GM12878 (cell line): Measurements from ENCODE around the gene SH2D3A. TPM values are rescaled to one million over a fixed set of nuclear protein-coding genes. Genes with fewer than 3 reads are reported as not detected.

Experiments
- CHD2 ChIP-seq: IDR thresholded peaks from 2 replicates; pipeline ENCODE4 v1.6.1; 2011; ENCODE audit warnings: low read depth, low read length, improper control_type of control experiment, borderline replicate concordance
- CREB1 ChIP-seq: IDR thresholded peaks from 2 replicates; pipeline ENCODE4 v1.6.1; 2012; ENCODE audit warnings: low read depth, mild to moderate bottlenecking, inconsistent platforms
- EED ChIP-seq: sonication (generic); IDR thresholded peaks from 2 replicates; pipeline ENCODE4 v1.6.1; 2016; ENCODE audit warnings: antibody characterized with exemption, low read depth
- FOXM1 ChIP-seq: IDR thresholded peaks from 2 replicates; pipeline ENCODE4 v1.6.1; 2012; ENCODE audit warnings: low read depth, mild to moderate bottlenecking, inconsistent platforms, low read length, moderate library complexity
- GATAD2B ChIP-seq: fragments of 450-650 bp; conservative IDR thresholded peaks from 2 replicates; pipeline ENCODE4 v1.6.1; 2017; ENCODE audit warnings: low read depth, mild to moderate bottlenecking, moderate library complexity
- HDAC2 ChIP-seq: fragments of 200-600 bp; sonication (generic); IDR thresholded peaks from 2 replicates; pipeline ENCODE4 v1.6.1; 2017
- KAT2A ChIP-seq: conservative IDR thresholded peaks from 2 replicates; pipeline ENCODE4 v1.6.1; 2011; ENCODE audit warnings: low read depth, low read length; ENCODE audit not compliant: control insufficient read depth
- MEF2A ChIP-seq: IDR thresholded peaks from 2 replicates; pipeline ENCODE4 v1.6.1; 2011; ENCODE audit warnings: low read depth, mild to moderate bottlenecking, low read length, moderate library complexity; ENCODE audit not compliant: insufficient read depth
- MEF2B ChIP-seq: fragments of 450-650 bp; IDR thresholded peaks from 2 replicates; pipeline ENCODE4 v1.6.1; 2018; ENCODE audit warnings: mild to moderate bottlenecking, moderate library complexity; ENCODE audit not compliant: partially characterized antibody, poor library complexity, severe bottlenecking
- MXI1 ChIP-seq: fragments of 150-350 bp; IDR thresholded peaks from 2 replicates; pipeline ENCODE4 v1.6.1; 2011; ENCODE audit warnings: low read depth, mild to moderate bottlenecking, inconsistent platforms, low read length, improper control_type of control experiment
- MYC ChIP-seq: IDR thresholded peaks from 2 replicates; pipeline ENCODE4 v1.6.1; 2011; ENCODE audit warnings: mild to moderate bottlenecking, low read length, moderate library complexity, inconsistent platforms; ENCODE audit not compliant: insufficient read depth, insufficient replicate concordance, insufficient read length, severe bottlenecking
- NFYB ChIP-seq: IDR thresholded peaks from 2 replicates; pipeline ENCODE4 v1.6.1; 2011; ENCODE audit warnings: low read depth, mild to moderate bottlenecking, low read length, improper control_type of control experiment, moderate library complexity; ENCODE audit not compliant: insufficient read depth
- PML ChIP-seq: IDR thresholded peaks from 2 replicates; pipeline ENCODE4 v1.6.1; 2012; ENCODE audit warnings: low read length, inconsistent platforms
- POU2F2 ChIP-seq: IDR thresholded peaks from 3 replicates; pipeline ENCODE4 v1.6.1; 2011; ENCODE audit warnings: low read depth, mild to moderate bottlenecking, low read length, borderline replicate concordance
- SUPT20H ChIP-seq: IDR thresholded peaks from 2 replicates; pipeline ENCODE4 v1.6.1; 2011; ENCODE audit warnings: low read depth, mild to moderate bottlenecking, low read length, moderate library complexity, borderline replicate concordance; ENCODE audit not compliant: control insufficient read depth
- USF1 ChIP-seq: IDR thresholded peaks from 2 replicates; pipeline ENCODE4 v1.6.1; 2011; ENCODE audit warnings: borderline replicate concordance, low read depth, mild to moderate bottlenecking, moderate library complexity, mixed read lengths, low read length; ENCODE audit not compliant: insufficient read depth; ENCODE audit errors: extremely low read length
- ZBTB11 ChIP-seq: fragments of 450-650 bp; formaldehyde crosslinking; IDR thresholded peaks from 2 replicates; pipeline ENCODE4 v1.5.0; 2022; ENCODE audit warnings: mild to moderate bottlenecking, missing genetic modification characterization
- polyA plus RNA-seq, 11 experiments: library from polyadenylated mRNA; depleted of rRNA in 4 of 11; unstranded in 6 of 11; stranded (reverse) in 5 of 11; fragments of >200 nt; fragmentation: Nextera tagmentation in 4 of 11; fragmentation: Illumina TruSeq in 1 of 11; extraction: Ambion mirVana in 4 of 11; extraction: Trizol in 1 of 11; gene quantifications; 1 replicate in 1 of 11; 2 replicates in 10 of 11; pipeline versions ENCODE4 v1.2.1 to v1.2.3, GENCODE V29; 2011 to 2016; ENCODE audit warnings: inconsistent platforms in 2 of 11, missing spikeins in 2 of 11, low read depth in 1 of 11
- total RNA-seq, 4 experiments: library from RNA; depleted of rRNA in 3 of 4; stranded (reverse); fragments of >200 nt in 3 of 4; fragmentation: Illumina TruSeq in 1 of 4; extraction: Trizol in 1 of 4; gene quantifications; 2 replicates each; pipeline versions ENCODE4 v1.2.1 to v1.2.3, GENCODE V29; 2013 to 2021
- TF ChIP-seq, protein P1 (sequence below): IDR thresholded peaks from 2 replicates; pipeline ENCODE4 v1.6.1; 2012; ENCODE audit warnings: low read depth, low read length, improper control_type of control experiment
- TF ChIP-seq, protein P2 (sequence below): IDR thresholded peaks from 2 replicates; pipeline ENCODE4 v1.6.1; 2011; ENCODE audit warnings: low read depth, low read length, improper control_type of control experiment, borderline replicate concordance

The SH2D3A gene
- total and polyA plus RNA-seq, 10 of the 15 experiments (the other 5 are each of a cell fraction or from before 2014, with no cell fraction given), result 0.77 to 24.4 (median 9.5) TPM

- TF ChIP-seq CHD2, result 0 out of 2 replicates have a peak, but pooled peaks have one; percentile 31
- TF ChIP-seq GATAD2B, result no peak; the same call in 1 of the 2 replicates
- TF ChIP-seq HDAC2, result no peak
- TF ChIP-seq KAT2A, result no peak
- TF ChIP-seq, protein P1, sequence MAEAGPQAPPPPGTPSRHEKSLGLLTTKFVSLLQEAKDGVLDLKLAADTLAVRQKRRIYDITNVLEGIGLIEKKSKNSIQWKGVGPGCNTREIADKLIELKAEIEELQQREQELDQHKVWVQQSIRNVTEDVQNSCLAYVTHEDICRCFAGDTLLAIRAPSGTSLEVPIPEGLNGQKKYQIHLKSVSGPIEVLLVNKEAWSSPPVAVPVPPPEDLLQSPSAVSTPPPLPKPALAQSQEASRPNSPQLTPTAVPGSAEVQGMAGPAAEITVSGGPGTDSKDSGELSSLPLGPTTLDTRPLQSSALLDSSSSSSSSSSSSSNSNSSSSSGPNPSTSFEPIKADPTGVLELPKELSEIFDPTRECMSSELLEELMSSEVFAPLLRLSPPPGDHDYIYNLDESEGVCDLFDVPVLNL, result no peak
- no peak for TF ChIP-seq ZBTB11
- TF ChIP-seq NFYB, result no peak
- no peak for TF ChIP-seq MEF2B
- TF ChIP-seq POU2F2, result peak; percentile 92
- TF ChIP-seq MEF2A, result 0 out of 2 replicates have a peak, but pooled peaks have one; percentile 33
- no peak for TF ChIP-seq FOXM1
- TF ChIP-seq EED, result peak; percentile 73
- TF ChIP-seq SUPT20H, result no peak
- peak; percentile 61 for TF ChIP-seq CREB1
- TF ChIP-seq, protein P2, sequence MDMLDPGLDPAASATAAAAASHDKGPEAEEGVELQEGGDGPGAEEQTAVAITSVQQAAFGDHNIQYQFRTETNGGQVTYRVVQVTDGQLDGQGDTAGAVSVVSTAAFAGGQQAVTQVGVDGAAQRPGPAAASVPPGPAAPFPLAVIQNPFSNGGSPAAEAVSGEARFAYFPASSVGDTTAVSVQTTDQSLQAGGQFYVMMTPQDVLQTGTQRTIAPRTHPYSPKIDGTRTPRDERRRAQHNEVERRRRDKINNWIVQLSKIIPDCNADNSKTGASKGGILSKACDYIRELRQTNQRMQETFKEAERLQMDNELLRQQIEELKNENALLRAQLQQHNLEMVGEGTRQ, result no peak
- TF ChIP-seq MXI1, result 0 out of 2 replicates have a peak, but pooled peaks have one; percentile 40
- no peak for TF ChIP-seq PML
- no peak for TF ChIP-seq MYC
- TF ChIP-seq USF1, result no peak
These were observed 6.2 kb upstream of the SH2D3A start (continued) for GRCh38 chr19:6773323-6773931.
